PC-9 (cell line): Measurements from ENCODE around the gene GPR152. TPM values are rescaled to one million over a fixed set of nuclear protein-coding genes. Genes with fewer than 3 reads are reported as not detected.
A peak's percentile ranks its signal among the peaks of the same experiment; 100 is the strongest.

Experiments used
- Bru-seq: library from RNA; stranded (reverse); fragments of 400-500 nt; gene quantifications from one replicate; lab custom pipeline; 2021; lab: Mats Ljungman, UMichigan
- BruChase-seq, 2 experiments: library from RNA; stranded (reverse); fragments of 400-500 nt; gene quantifications; one replicate each; lab custom pipeline; 2021; lab: Mats Ljungman, UMichigan
- BruUV-seq: library from RNA; stranded (reverse); fragments of 400-500 nt; replicated peaks from 2 replicates; lab custom pipeline; 2021; lab: Mats Ljungman, UMichigan
- CTCF ChIA-PET: fragments of 300-600 bp; sonication (Branson Sonifier 250); formaldehyde crosslinking; loops from one replicate; lab custom pipeline; 2022; ENCODE audit warnings: antibody characterized with exemption; lab: Charles Lee
- POLR2A ChIA-PET: fragments of 300-600 bp; sonication (Branson Sonifier 250); formaldehyde crosslinking; loops from one replicate; lab custom pipeline; 2022; ENCODE audit warnings: antibody characterized with exemption; ENCODE audit not compliant: unreplicated experiment; lab: Charles Lee
- DNase-seq, 2 experiments: peaks; one replicate each; pipeline versions ENCODE4 v3.0.0 to v3.0.0-alpha.2; 2015 to 2022; ENCODE audit warnings: mixed read lengths in 1 of 2
- H2AFZ ChIP-seq: fragments of 200-600 bp; sonication (generic); 2 replicates; pipeline ENCODE4 v1.8.1; 2017; ENCODE audit warnings: antibody characterized with exemption
- H3F3A ChIP-seq: fragments of 200-600 bp; sonication (generic); 2 replicates; pipeline ENCODE4 v1.8.1; 2017; ENCODE audit warnings: antibody characterized with exemption, mild to moderate bottlenecking, low read depth; ENCODE audit not compliant: insufficient read depth
- H3K27ac ChIP-seq: fragments of 200-600 bp; sonication (generic); 2 replicates; pipeline ENCODE4 v1.6.1; 2016; ENCODE audit warnings: mixed run types
- H3K27me3 ChIP-seq: fragments of 200-600 bp; sonication (generic); 2 replicates; pipeline ENCODE4 v1.6.1; 2016; ENCODE audit warnings: low read depth, mixed run types; ENCODE audit not compliant: insufficient read depth
- H3K36me3 ChIP-seq: fragments of 200-600 bp; sonication (generic); 2 replicates; pipeline ENCODE4 v1.6.1; 2016; ENCODE audit warnings: low read depth, mixed run types
- H3K4me1 ChIP-seq: fragments of 200-600 bp; sonication (generic); replicated peaks from 2 replicates; pipeline ENCODE4 v1.6.1; 2016; ENCODE audit warnings: mixed run types; ENCODE audit not compliant: insufficient read depth
- H3K4me2 ChIP-seq: fragments of 200-600 bp; sonication (generic); 2 replicates; pipeline ENCODE4 v1.6.1; 2017; ENCODE audit warnings: mixed run types
- H3K4me3 ChIP-seq: fragments of 200-600 bp; sonication (generic); 2 replicates; pipeline ENCODE4 v1.6.1; 2016; ENCODE audit warnings: mixed run types
- H3K79me2 ChIP-seq: fragments of 200-600 bp; sonication (generic); 2 replicates; pipeline ENCODE4 v1.6.1; 2017; ENCODE audit warnings: low read depth, mixed run types
- H3K9me2 ChIP-seq: fragments of 200-600 bp; sonication (generic); 2 replicates; pipeline ENCODE4 v1.8.1; 2017; ENCODE audit warnings: mild to moderate bottlenecking; ENCODE audit not compliant: insufficient read depth
- H3K9me3 ChIP-seq: fragments of 200-600 bp; sonication (generic); 2 replicates; pipeline ENCODE4 v1.8.1; 2016; ENCODE audit warnings: low read depth; ENCODE audit not compliant: insufficient read depth
- H4K20me1 ChIP-seq: fragments of 200-600 bp; sonication (generic); 2 replicates; pipeline ENCODE4 v1.8.1; 2017; ENCODE audit not compliant: insufficient read depth
- EZH2 ChIP-seq: fragments of 200-600 bp; sonication (generic); IDR thresholded peaks from 2 replicates; pipeline ENCODE4 v1.8.0; 2017; ENCODE audit warnings: antibody characterized with exemption, low read depth
- intact Hi-C: fragments of 100-400 bp; cut with micrococcal nuclease; formaldehyde crosslinking; loops from one replicate; pipeline ENCODE4 v1.10.0; 2022; ENCODE audit not compliant: unreplicated experiment
- long read RNA-seq: library from polyadenylated mRNA; stranded (forward); transcript quantifications from one replicate; pipeline ENCODE4 v2.0.0, GENCODE V29; 2022
- total RNA-seq: library from RNA; stranded (reverse); gene quantifications from 2 replicates; pipeline ENCODE4 v1.2.3, GENCODE V29; 2021
- TF ChIP-seq, protein P1 (sequence below): fragments of 200-600 bp; sonication (generic); conservative IDR thresholded peaks from 2 replicates; pipeline ENCODE4 v1.6.1; 2017; ENCODE audit warnings: mixed run types, antibody characterized with exemption, mild to moderate bottlenecking, moderate library complexity

Gene GPR152
- total RNA-seq (not detected in 2 replicates), Bru-seq, nascent RNA (percentile 10 among the genes with signal in this experiment), BruChase-seq, experiment 1, labeled RNA remaining after a 2-hour chase (percentile 15 among the genes with signal in this experiment), BruChase-seq, experiment 2, labeled RNA remaining after a 6-hour chase (not detected)
- long read RNA-seq = 0 reads

DNA sequence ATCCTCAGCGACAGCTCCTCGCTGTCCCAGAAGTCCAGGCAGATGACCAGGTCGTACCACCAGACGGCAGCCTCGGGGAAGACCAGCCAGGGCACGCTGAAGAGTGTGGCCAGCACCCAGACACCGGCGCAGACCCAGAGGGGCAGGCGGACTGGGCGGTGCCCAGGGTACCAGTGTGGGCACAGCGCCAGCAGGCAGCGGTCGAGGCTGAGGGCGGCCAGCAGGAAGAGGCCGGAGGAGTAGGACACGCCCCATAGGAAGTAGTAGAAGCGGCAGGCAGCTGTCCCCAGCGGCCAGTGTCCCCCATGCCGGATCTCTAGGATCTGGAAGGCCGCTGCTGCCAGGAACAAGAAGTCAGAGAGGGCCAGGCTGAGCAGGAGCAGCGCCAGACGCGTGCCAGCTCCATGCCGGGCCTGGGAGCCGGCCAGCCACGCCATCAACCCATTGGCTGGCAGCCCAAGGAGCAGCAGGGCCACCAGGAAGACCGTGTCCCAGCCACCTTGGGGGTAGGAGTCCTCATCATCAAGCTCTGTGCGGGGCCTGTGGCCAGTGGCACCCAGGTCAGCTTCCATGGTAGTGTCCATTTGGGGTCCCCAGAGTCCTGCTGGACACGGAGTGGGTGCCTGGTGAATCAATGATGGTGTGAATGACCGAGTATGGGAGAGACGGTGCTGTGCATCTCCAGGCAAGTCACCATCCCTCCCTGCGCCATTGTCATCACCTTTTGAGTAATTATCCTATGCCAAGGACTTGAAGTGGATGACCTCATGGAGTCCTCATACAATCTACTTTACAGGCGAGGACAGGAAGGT, at the start of gene GPR152:
Gene GPR152, minus strand, starts transcription at position 589 of the 812 bp plus-strand sequence. Its CDS starts 5 bp downstream, at position 584.
- POLR2A ChIA-PET = interaction anchor here (0.6 kb wide), 1 partner anchor 747 kb away, joined by 3 read pairs; no protein-coding TSS in a partner anchor

GRCh38 chr11:67501854-67502253, 49.3 kb upstream of the GPR152 start:
- BruUV-seq = no TSS peak
- no peak overlapping the region for H3K4me2 ChIP-seq
- intact Hi-C loops = no loop called here
- no peaks in the 10 kb centered on the region for H3K27me3 ChIP-seq
- no peaks in the 10 kb centered on the region for H3K9me3 ChIP-seq
- no peak overlapping the region for H3K4me3 ChIP-seq
- no peak overlapping the region for H3K27ac ChIP-seq
- H3F3A ChIP-seq = peaks cover 36% of the 10 kb centered on the region
- no peaks in the 10 kb centered on the region for H3K9me2 ChIP-seq
- H3K36me3 ChIP-seq = peaks cover 7% of the 10 kb centered on the region; the same call in 1 of the 2 replicates
- peaks cover 26% of the 10 kb centered on the region for H3K79me2 ChIP-seq
- H2AFZ ChIP-seq = no peak overlapping the region
- ChIA-PET POLR2A (no interaction called here), CTCF (no interaction called here)
- no peak for DNase-seq
- H4K20me1 ChIP-seq = peaks cover 2% of the 10 kb centered on the region; the same call in 1 of the 2 replicates
- TF ChIP-seq, protein P1, sequence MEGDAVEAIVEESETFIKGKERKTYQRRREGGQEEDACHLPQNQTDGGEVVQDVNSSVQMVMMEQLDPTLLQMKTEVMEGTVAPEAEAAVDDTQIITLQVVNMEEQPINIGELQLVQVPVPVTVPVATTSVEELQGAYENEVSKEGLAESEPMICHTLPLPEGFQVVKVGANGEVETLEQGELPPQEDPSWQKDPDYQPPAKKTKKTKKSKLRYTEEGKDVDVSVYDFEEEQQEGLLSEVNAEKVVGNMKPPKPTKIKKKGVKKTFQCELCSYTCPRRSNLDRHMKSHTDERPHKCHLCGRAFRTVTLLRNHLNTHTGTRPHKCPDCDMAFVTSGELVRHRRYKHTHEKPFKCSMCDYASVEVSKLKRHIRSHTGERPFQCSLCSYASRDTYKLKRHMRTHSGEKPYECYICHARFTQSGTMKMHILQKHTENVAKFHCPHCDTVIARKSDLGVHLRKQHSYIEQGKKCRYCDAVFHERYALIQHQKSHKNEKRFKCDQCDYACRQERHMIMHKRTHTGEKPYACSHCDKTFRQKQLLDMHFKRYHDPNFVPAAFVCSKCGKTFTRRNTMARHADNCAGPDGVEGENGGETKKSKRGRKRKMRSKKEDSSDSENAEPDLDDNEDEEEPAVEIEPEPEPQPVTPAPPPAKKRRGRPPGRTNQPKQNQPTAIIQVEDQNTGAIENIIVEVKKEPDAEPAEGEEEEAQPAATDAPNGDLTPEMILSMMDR = no peak
- no peak for TF ChIP-seq EZH2
- peaks cover 25% of the 10 kb centered on the region for H3K4me1 ChIP-seq

More for the DNA sequence above, at the start of gene GPR152:
- Histone ChIP-seq H3K4me3 (peak within 1 kb of the TSS; percentile 37; the same call in 1 of the 2 replicates), H3K4me2 (peak within 1 kb of the TSS; percentile 68), H2AFZ (peak within 1 kb of the TSS; percentile 55), H3K9me3 (no peaks in the 10 kb centered on the region), H4K20me1 (no peaks in the 10 kb centered on the region), H3K27ac (no peak within 1 kb of the TSS), H3K36me3 (no peaks in the 10 kb centered on the region), H3K27me3 (no peaks in the 10 kb centered on the region), H3K9me2 (no peaks in the 10 kb centered on the region), H3K79me2 (no peaks in the 10 kb centered on the region), H3F3A (peaks cover 13% of the 10 kb centered on the region; the same call in 1 of the 2 replicates), H3K4me1 (no peaks in the 10 kb centered on the region)
- TF ChIP-seq, protein P1 = no peak
- TF ChIP-seq EZH2 = no peak
- BruUV-seq = no TSS peak
- no peak for DNase-seq
- intact Hi-C loops = no loop called here
- CTCF ChIA-PET = no interaction called here

- no peak for DNase-seq
- Histone ChIP-seq H3K4me3 (no peak overlapping the region), H3K4me1 (peaks cover 18% of the 10 kb centered on the region), H3K79me2 (peaks cover 19% of the 10 kb centered on the region), H3F3A (peaks cover 29% of the 10 kb centered on the region), H3K9me2 (no peaks in the 10 kb centered on the region), H3K27ac (no peak overlapping the region), H3K36me3 (peaks cover 7% of the 10 kb centered on the region; the same call in 1 of the 2 replicates), H3K9me3 (no peaks in the 10 kb centered on the region), H3K27me3 (no peaks in the 10 kb centered on the region), H4K20me1 (no peaks in the 10 kb centered on the region), H2AFZ (no peak overlapping the region), H3K4me2 (no peak overlapping the region)
- TF ChIP-seq, protein P1 = no peak
- CTCF ChIA-PET = interaction anchor here (0.5 kb wide), 1 partner anchor 238 kb away, joined by 9 read pairs; no protein-coding TSS in a partner anchor
- no TSS peak for BruUV-seq
- intact Hi-C loops = no loop called here
- POLR2A ChIA-PET = no interaction called here
Measured at GRCh38 chr11:67500831-67501715, 48.5 kb upstream of the GPR152 start.
